NCI-H146 treated with DMSO at 0.1 percent for 48 hours (cell line): ENCODE results near the gene TSPAN18.
A peak's percentile ranks its signal among the peaks of the same experiment; 100 is the strongest.
"Not testable (repeated sequence)": the region's sequence is repeated elsewhere in the genome, so short reads cannot be mapped to it uniquely, and the experiment has no call there.

Source experiments
- DNase-seq: peaks from one replicate; lab custom pipeline; 2025; ENCODE audit not compliant: unreplicated experiment; lab: John Stamatoyannopoulos, UW

TSPAN18 gene

GRCh38 chr11:44861849-44862557 is 135.2 kb downstream of the TSPAN18 start:
- no peak for DNase-seq

DNA sequence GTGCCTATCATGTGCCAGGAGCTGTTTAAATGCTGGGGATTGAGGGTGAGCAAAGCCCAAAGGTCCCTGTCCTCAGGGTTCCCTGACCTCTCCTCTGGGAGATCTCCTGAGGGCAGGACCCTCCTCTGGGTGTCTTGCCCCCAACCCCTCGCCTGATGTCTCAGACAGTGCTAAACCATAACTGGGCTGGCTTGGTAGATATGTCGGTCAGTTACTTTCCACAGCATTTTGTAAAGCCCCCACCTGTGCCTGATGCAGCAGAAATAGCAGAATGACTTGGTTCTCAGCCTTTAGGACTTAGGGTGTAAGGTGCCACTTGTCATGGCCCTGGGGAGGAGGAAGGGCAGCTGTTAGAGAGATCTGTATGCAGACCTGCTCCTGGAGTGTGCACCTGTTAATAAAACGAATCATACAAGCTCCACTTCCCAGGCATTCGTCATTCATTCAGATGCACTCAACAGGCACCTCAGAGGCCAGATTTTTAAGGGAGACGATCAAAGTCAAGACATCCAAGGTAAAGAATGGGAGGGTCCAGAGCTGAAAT is 135.9 kb downstream of the TSPAN18 start:
- DNase-seq = no peak

GRCh38 chr11:44863231-44863630 is 136.5 kb downstream of the TSPAN18 start:
- DNase-seq = no peak

- DNase-seq = no peak
These were observed 139.1 kb downstream of the TSPAN18 start for GRCh38 chr11:44865866-44866272.

DNA sequence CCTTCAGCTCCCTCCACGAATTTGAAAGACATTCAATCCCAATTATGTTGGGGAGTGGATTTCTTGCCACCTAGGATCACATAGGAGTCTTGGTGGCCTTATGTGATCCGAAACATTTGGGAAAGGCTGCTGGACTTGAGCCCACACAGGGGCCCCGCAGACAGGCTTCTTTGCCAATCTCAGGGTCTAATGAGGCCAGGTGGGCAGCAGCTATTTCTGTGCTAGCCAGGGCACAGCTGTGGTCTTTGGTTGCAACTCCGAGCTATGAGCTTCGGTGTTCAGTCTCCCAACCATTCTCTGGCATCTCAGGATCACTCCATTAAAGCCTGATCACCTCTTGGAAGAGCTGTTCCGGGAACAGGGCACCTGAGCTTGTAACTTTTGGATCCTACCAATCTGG is 139.5 kb downstream of the TSPAN18 start:
- no peak for DNase-seq

- DNase-seq = no peak
These were observed 141.3 kb downstream of the TSPAN18 start for GRCh38 chr11:44868021-44868420.

GRCh38 chr11:44868455-44869421 is 142.0 kb downstream of the TSPAN18 start:
- DNase-seq = no peak

DNA sequence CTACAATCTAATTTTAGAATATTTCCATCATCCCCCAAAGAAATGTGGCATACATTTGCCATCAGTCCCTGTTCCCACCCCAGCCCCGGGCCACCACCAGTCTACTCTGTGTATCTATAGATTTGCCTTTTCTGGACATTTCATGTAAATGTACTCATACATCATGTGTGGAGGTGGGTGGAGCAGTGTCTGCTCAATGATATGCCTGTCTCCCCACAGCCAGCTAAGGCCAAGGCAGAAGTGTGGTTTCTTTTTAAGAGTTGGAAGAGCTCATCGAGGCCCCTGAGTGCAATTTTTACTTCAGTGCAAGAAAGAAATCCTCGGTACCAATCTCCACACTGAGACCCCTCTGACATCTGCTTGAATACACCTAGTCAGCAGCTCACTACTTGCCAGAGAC is 143.4 kb downstream of the TSPAN18 start:
- no peak for DNase-seq

DNA sequence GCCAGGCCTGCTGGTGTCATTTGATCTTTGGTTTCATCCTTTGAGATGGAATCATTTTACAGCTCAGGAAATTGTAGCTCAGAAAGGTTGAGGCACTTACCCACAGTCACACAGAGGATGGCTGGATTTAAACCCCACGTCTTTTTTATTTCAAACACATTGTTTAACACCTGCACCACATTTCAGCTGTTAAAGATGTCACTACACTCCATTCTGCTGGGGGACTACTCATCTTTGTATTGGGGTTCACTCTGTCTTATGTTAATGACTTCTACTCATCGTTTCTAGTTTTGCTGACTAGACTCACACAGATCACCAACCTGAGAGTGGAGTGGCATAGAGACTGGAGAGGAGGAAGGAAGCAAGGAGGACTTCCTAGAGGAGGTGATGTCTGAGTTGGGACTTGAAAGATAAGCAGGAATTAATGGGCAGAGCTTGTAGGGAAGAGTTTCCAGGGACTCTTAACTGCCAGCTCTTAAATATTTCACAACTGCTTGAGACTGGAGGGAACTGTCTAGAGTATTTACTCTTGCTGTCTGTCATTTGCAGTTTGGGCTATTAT is 143.9 kb downstream of the TSPAN18 start:
- DNase-seq = no peak

GRCh38 chr11:44871682-44872081 is 144.9 kb downstream of the TSPAN18 start:
- not testable (repeated sequence) for DNase-seq

DNA sequence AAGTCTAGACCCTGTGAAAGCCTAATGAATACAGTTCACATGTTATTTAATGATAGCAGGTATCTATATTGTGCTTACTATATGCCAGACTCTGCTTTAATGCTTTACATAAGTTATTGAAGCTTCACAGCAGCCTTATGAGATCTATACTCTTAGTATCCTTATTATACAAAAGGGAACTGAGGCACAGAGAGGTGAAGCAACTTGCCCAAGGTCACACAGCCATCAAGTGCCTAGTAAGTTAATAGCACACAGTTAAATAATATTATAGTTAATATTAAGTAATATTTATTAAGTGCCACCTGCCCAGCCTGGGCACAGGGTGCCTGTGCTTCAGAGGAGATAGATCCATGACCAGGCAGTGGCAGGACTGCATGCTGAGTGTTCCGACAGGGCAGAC is 145.8 kb downstream of the TSPAN18 start:
- no peak for DNase-seq

- DNase-seq = no peak
These were observed 146.8 kb downstream of the TSPAN18 start for GRCh38 chr11:44873537-44873936.

DNA sequence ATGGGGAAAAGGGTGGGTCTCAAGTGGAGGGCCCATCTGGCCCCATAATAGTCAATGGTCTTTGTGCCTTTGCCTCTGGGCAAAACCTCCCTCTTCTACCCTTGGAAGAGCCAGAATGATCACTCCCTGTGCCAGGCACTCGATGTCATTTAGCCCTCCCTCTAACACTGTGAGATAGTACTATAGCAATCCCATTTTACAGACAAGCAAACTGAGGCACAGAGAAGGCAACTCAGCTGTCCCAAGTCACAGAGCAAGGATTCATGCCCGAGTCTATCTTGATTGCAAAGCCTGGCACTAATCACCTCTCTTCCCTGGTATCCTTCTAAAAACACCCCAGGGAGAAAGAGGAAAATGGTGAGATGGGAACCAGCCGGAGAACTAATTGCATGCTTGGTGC is 147.5 kb downstream of the TSPAN18 start:
- no peak for DNase-seq

DNA sequence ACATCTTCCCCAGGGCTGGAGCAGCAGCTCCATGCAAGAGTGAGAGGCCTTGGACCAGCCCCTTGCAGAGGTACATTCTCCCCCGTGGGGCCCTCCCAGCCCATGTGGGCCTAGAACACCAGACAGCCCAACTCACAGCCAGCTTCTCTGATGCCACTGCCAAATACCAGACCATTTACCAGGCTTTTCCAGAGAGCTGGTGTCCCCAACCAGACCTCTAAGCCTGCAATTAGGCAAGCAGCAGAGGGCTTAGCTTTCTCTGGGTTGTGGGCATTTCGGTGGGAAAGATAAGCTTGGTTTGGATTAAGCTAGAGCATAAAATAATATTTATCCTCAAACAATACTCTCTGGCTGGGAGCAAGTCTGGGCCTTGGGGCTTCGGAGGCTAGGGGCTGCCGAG is 148.3 kb downstream of the TSPAN18 start:
- no peak for DNase-seq

GRCh38 chr11:44876194-44876723 is 149.5 kb downstream of the TSPAN18 start:
- no peak for DNase-seq

- no peak for DNase-seq
These were observed 150.1 kb downstream of the TSPAN18 start for GRCh38 chr11:44876906-44877305.

- DNase-seq = peak; percentile 27
These were observed 151.1 kb downstream of the TSPAN18 start for GRCh38 chr11:44877571-44878497.

DNA sequence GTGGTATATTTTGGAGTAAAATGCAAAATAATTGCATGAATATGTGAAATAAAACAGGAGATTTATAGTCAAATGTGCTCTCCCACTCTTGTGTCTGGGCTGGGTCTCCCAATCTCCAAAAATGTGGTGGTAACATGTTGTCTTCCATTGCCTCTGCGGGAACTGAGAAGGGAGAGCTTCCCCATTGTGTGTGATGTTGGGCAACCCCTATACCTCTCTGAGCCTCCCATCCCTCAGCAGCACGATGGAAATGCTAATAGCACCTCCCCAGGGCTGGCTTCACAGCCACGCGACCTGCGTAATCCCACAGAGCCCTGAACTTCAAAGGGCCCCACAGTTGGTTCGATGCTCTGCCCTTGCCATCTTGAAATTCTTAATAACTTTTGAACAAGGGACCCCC is 151.9 kb downstream of the TSPAN18 start:
- no peak for DNase-seq

- DNase-seq = no peak
These were observed 152.7 kb downstream of the TSPAN18 start for GRCh38 chr11:44879432-44879831.

GRCh38 chr11:44880511-44880910 is 153.7 kb downstream of the TSPAN18 start:
- DNase-seq = no peak
